ENCODE data around the gene ATP6V1G3. TPM values are rescaled to one million over a fixed set of nuclear protein-coding genes. Genes with fewer than 3 reads are reported as not detected.

Gene ATP6V1G3
- total RNA-seq, 1 experiment from 2014 or later = not detected

GRCh38 chr1:198550941-198551524, 10.6 kb upstream of the ATP6V1G3 start:
- no peak overlapping the region; the same call in 1 of the 2 replicates for H2AFZ ChIP-seq (ENCODE audit: low read length)
- H3K36me3 ChIP-seq (ENCODE audit: insufficient read depth, low read length) = no peaks in the 10 kb centered on the region
- no peak for DNase-seq
- peak overlapping the region; percentile 56 for H3K27ac ChIP-seq (ENCODE audit: low read length)
- no peaks in the 10 kb centered on the region for H3K9me3 ChIP-seq (ENCODE audit: low read length)
- H4K20me1 ChIP-seq (ENCODE audit: insufficient read depth, low read depth, low read length) = no peaks in the 10 kb centered on the region
- H3K79me2 ChIP-seq (ENCODE audit: low read length) = no peaks in the 10 kb centered on the region
- no peaks in the 10 kb centered on the region for H3K27me3 ChIP-seq (ENCODE audit: low read length)
- H3K9ac ChIP-seq (ENCODE audit: low read length) = no peak overlapping the region
- H3K4me2 ChIP-seq (ENCODE audit: low read depth, low read length, poor library complexity, severe bottlenecking) = no peak overlapping the region
- peaks cover 38% of the 10 kb centered on the region for H3K4me1 ChIP-seq (ENCODE audit: low read length)
- no peak overlapping the region for H3K4me3 ChIP-seq (ENCODE audit: low read length)
- H3K9me2 ChIP-seq (replicated peaks; ENCODE audit: insufficient read depth, low read length) = no peaks in the 10 kb centered on the region

GRCh38 chr1:198549866-198550265, 9.4 kb upstream of the ATP6V1G3 start:
- peaks cover 39% of the 10 kb centered on the region for H3K4me1 ChIP-seq (ENCODE audit: low read length)
- H3K27me3 ChIP-seq (ENCODE audit: low read length) = no peaks in the 10 kb centered on the region
- no peaks in the 10 kb centered on the region for H3K9me2 ChIP-seq (replicated peaks; ENCODE audit: insufficient read depth, low read length)
- H3K9me3 ChIP-seq (ENCODE audit: low read length) = no peaks in the 10 kb centered on the region
- no peak overlapping the region for H3K9ac ChIP-seq (ENCODE audit: low read length)
- no peak for DNase-seq
- H3K27ac ChIP-seq (ENCODE audit: low read length) = peak overlapping the region; percentile 14; the same call in 1 of the 2 replicates
- H3K36me3 ChIP-seq (ENCODE audit: insufficient read depth, low read length) = no peaks in the 10 kb centered on the region
- no peak overlapping the region for H3K4me3 ChIP-seq (ENCODE audit: low read length)
- peak overlapping the region; percentile 33 for H2AFZ ChIP-seq (ENCODE audit: low read length)
- H3K79me2 ChIP-seq (ENCODE audit: low read length) = no peaks in the 10 kb centered on the region
- H4K20me1 ChIP-seq (ENCODE audit: insufficient read depth, low read depth, low read length) = no peaks in the 10 kb centered on the region
- H3K4me2 ChIP-seq (ENCODE audit: low read depth, low read length, poor library complexity, severe bottlenecking) = no peak overlapping the region

- peaks cover 41% of the 10 kb centered on the region for H3K4me1 ChIP-seq (ENCODE audit: low read length)
- H2AFZ ChIP-seq (ENCODE audit: low read length) = no peak overlapping the region
- H4K20me1 ChIP-seq (ENCODE audit: insufficient read depth, low read depth, low read length) = no peaks in the 10 kb centered on the region
- no peak overlapping the region for H3K27ac ChIP-seq (ENCODE audit: low read length)
- H3K9me3 ChIP-seq (ENCODE audit: low read length) = no peaks in the 10 kb centered on the region
- H3K4me2 ChIP-seq (ENCODE audit: low read depth, low read length, poor library complexity, severe bottlenecking) = no peak overlapping the region
- no peak for DNase-seq
- H3K9ac ChIP-seq (ENCODE audit: low read length) = no peak overlapping the region
- no peak overlapping the region for H3K4me3 ChIP-seq (ENCODE audit: low read length)
- H3K79me2 ChIP-seq (ENCODE audit: low read length) = no peaks in the 10 kb centered on the region
- no peaks in the 10 kb centered on the region for H3K36me3 ChIP-seq (ENCODE audit: insufficient read depth, low read length)
- H3K27me3 ChIP-seq (ENCODE audit: low read length) = no peaks in the 10 kb centered on the region
- no peaks in the 10 kb centered on the region for H3K9me2 ChIP-seq (replicated peaks; ENCODE audit: insufficient read depth, low read length)
These were observed 8.4 kb upstream of the ATP6V1G3 start for GRCh38 chr1:198548890-198549289.

- H3K79me2 ChIP-seq (ENCODE audit: low read length) = no peaks in the 10 kb centered on the region
These were observed 4.7 kb upstream of the ATP6V1G3 start for GRCh38 chr1:198545156-198545555.

GRCh38 chr1:198544265-198544664, 3.8 kb upstream of the ATP6V1G3 start:
- H3K36me3 ChIP-seq (ENCODE audit: insufficient read depth, low read length) = no peaks in the 10 kb centered on the region
- H3K9ac ChIP-seq (ENCODE audit: low read length) = peak overlapping the region; percentile 34
- H3K79me2 ChIP-seq (ENCODE audit: low read length) = no peaks in the 10 kb centered on the region
- no peak for DNase-seq
- no peaks in the 10 kb centered on the region for H3K9me3 ChIP-seq (ENCODE audit: low read length)
- no peaks in the 10 kb centered on the region for H4K20me1 ChIP-seq (ENCODE audit: insufficient read depth, low read depth, low read length)
- H3K4me3 ChIP-seq (ENCODE audit: low read length) = no peak overlapping the region
- peak overlapping the region; percentile 53 for H3K4me2 ChIP-seq (ENCODE audit: low read depth, low read length, poor library complexity, severe bottlenecking)
- H3K27ac ChIP-seq (ENCODE audit: low read length) = peak overlapping the region; percentile 97
- no peaks in the 10 kb centered on the region for H3K27me3 ChIP-seq (ENCODE audit: low read length)
- no peaks in the 10 kb centered on the region for H3K9me2 ChIP-seq (replicated peaks; ENCODE audit: insufficient read depth, low read length)
- H2AFZ ChIP-seq (ENCODE audit: low read length) = no peak overlapping the region
- H3K4me1 ChIP-seq (ENCODE audit: low read length) = peaks cover 54% of the 10 kb centered on the region

More at GRCh38 chr1:198545156-198545555, 4.7 kb upstream of the ATP6V1G3 start:
- Histone ChIP-seq H3K9ac (ENCODE audit: low read length) (no peak overlapping the region), H3K9me2 (replicated peaks; ENCODE audit: insufficient read depth, low read length) (no peaks in the 10 kb centered on the region), H3K36me3 (ENCODE audit: insufficient read depth, low read length) (no peaks in the 10 kb centered on the region), H3K27ac (ENCODE audit: low read length) (peak overlapping the region; percentile 97), H3K27me3 (ENCODE audit: low read length) (no peaks in the 10 kb centered on the region), H3K4me1 (ENCODE audit: low read length) (peaks cover 56% of the 10 kb centered on the region), H3K4me3 (ENCODE audit: low read length) (no peak overlapping the region), H3K9me3 (ENCODE audit: low read length) (no peaks in the 10 kb centered on the region), H4K20me1 (ENCODE audit: insufficient read depth, low read depth, low read length) (no peaks in the 10 kb centered on the region), H2AFZ (ENCODE audit: low read length) (no peak overlapping the region), H3K4me2 (ENCODE audit: low read depth, low read length, poor library complexity, severe bottlenecking) (no peak overlapping the region)
- DNase-seq = no peak

- peak overlapping the region; percentile 40 for H2AFZ ChIP-seq (ENCODE audit: low read length)
- no peaks in the 10 kb centered on the region for H3K79me2 ChIP-seq (ENCODE audit: low read length)
- peak overlapping the region; percentile 56 for H3K9ac ChIP-seq (ENCODE audit: low read length)
- H3K27ac ChIP-seq (ENCODE audit: low read length) = peak overlapping the region; percentile 97
- no peaks in the 10 kb centered on the region for H3K9me3 ChIP-seq (ENCODE audit: low read length)
- H3K27me3 ChIP-seq (ENCODE audit: low read length) = no peaks in the 10 kb centered on the region
- no peaks in the 10 kb centered on the region for H3K9me2 ChIP-seq (replicated peaks; ENCODE audit: insufficient read depth, low read length)
- peak overlapping the region; percentile 78 for H3K4me2 ChIP-seq (ENCODE audit: low read depth, low read length, poor library complexity, severe bottlenecking)
- H4K20me1 ChIP-seq (ENCODE audit: insufficient read depth, low read depth, low read length) = no peaks in the 10 kb centered on the region
- DNase-seq = peak; percentile 88
- H3K4me1 ChIP-seq (ENCODE audit: low read length) = peaks cover 59% of the 10 kb centered on the region
- H3K36me3 ChIP-seq (ENCODE audit: insufficient read depth, low read length) = no peaks in the 10 kb centered on the region
- H3K4me3 ChIP-seq (ENCODE audit: low read length) = peak overlapping the region; percentile 43
These were observed 3.3 kb upstream of the ATP6V1G3 start for GRCh38 chr1:198543670-198544260.

GRCh38 chr1:198542632-198543031, 2.2 kb upstream of the ATP6V1G3 start:
- DNase-seq = no peak
- Histone ChIP-seq H3K9me3 (ENCODE audit: low read length) (no peaks in the 10 kb centered on the region), H2AFZ (ENCODE audit: low read length) (no peak overlapping the region; the same call in 1 of the 2 replicates), H3K27ac (ENCODE audit: low read length) (peak overlapping the region; percentile 97), H3K4me1 (ENCODE audit: low read length) (peaks cover 70% of the 10 kb centered on the region), H3K9ac (ENCODE audit: low read length) (peak overlapping the region; percentile 43), H3K9me2 (replicated peaks; ENCODE audit: insufficient read depth, low read length) (no peaks in the 10 kb centered on the region), H4K20me1 (ENCODE audit: insufficient read depth, low read depth, low read length) (no peaks in the 10 kb centered on the region), H3K4me3 (ENCODE audit: low read length) (peak overlapping the region; percentile 19; the same call in 1 of the 2 replicates), H3K4me2 (ENCODE audit: low read depth, low read length, poor library complexity, severe bottlenecking) (peak overlapping the region; percentile 78), H3K36me3 (ENCODE audit: insufficient read depth, low read length) (no peaks in the 10 kb centered on the region), H3K79me2 (ENCODE audit: low read length) (no peaks in the 10 kb centered on the region), H3K27me3 (ENCODE audit: low read length) (no peaks in the 10 kb centered on the region)

GRCh38 chr1:198541737-198542136, 1.3 kb upstream of the ATP6V1G3 start:
- H3K79me2 ChIP-seq (ENCODE audit: low read length) = no peaks in the 10 kb centered on the region

More at GRCh38 chr1:198541737-198542136, 1.3 kb upstream of the ATP6V1G3 start:
- DNase-seq = no peak
- no peaks in the 10 kb centered on the region for H4K20me1 ChIP-seq (ENCODE audit: insufficient read depth, low read depth, low read length)
- H3K4me3 ChIP-seq (ENCODE audit: low read length) = no peak overlapping the region
- H3K9me2 ChIP-seq (replicated peaks; ENCODE audit: insufficient read depth, low read length) = no peaks in the 10 kb centered on the region
- no peaks in the 10 kb centered on the region for H3K36me3 ChIP-seq (ENCODE audit: insufficient read depth, low read length)
- H3K9me3 ChIP-seq (ENCODE audit: low read length) = no peaks in the 10 kb centered on the region
- no peaks in the 10 kb centered on the region for H3K27me3 ChIP-seq (ENCODE audit: low read length)
- H2AFZ ChIP-seq (ENCODE audit: low read length) = 0 out of 2 replicates have a peak overlapping the region, but pooled peaks have one; percentile 35
- H3K9ac ChIP-seq (ENCODE audit: low read length) = peak overlapping the region; percentile 43; the same call in 1 of the 2 replicates
- H3K4me2 ChIP-seq (ENCODE audit: low read depth, low read length, poor library complexity, severe bottlenecking) = peak overlapping the region; percentile 78
- H3K27ac ChIP-seq (ENCODE audit: low read length) = peak overlapping the region; percentile 97
- peaks cover 78% of the 10 kb centered on the region for H3K4me1 ChIP-seq (ENCODE audit: low read length)

All from Karpas-422 (cell line).